Transverse colon (tissue), 4 donors: ENCODE data around the gene KIFC3. TPM values are rescaled to one million over a fixed set of nuclear protein-coding genes. Genes with fewer than 3 reads are reported as not detected.

Experiments used
- DNase-seq: peaks from one replicate; pipeline ENCODE4 v3.0.0-alpha.2; 2019
- H3K27ac ChIP-seq, 4 donors: fragments of 200-600 bp; sonication (generic); 2 replicates each; pipeline ENCODE4 v1.5.1; 2016 to 2018; ENCODE audit warnings: inconsistent platforms in 4 of 4
- H3K27me3 ChIP-seq: fragments of 200-600 bp; sonication (generic); 2 replicates; pipeline ENCODE4 v1.5.1; 2017; ENCODE audit warnings: inconsistent platforms
- H3K36me3 ChIP-seq, 4 donors: fragments of 200-600 bp; sonication (generic); 2 replicates each; pipeline ENCODE4 v1.5.1; 2017 to 2019; ENCODE audit warnings: inconsistent platforms in 4 of 4
- H3K4me1 ChIP-seq, 4 donors: fragments of 200-600 bp; sonication (generic); 2 replicates each; pipeline ENCODE4 v1.5.1; 2017 to 2020; ENCODE audit warnings: inconsistent platforms in 4 of 4
- H3K4me3 ChIP-seq, 4 donors: fragments of 200-600 bp; sonication (generic); 1 replicate in 1 of 4; 2 replicates in 3 of 4; pipeline versions ENCODE4 v1.5.1 to v1.6.1; 2017 to 2019; ENCODE audit warnings: inconsistent platforms in 4 of 4
- H3K9me3 ChIP-seq, 2 donors: fragments of 200-600 bp; sonication (generic); 2 replicates each; pipeline ENCODE4 v1.5.1; 2017 to 2019; ENCODE audit warnings: inconsistent platforms in 2 of 2
- EP300 ChIP-seq: sonication (generic); formaldehyde crosslinking; IDR thresholded peaks from one replicate; pipeline ENCODE4 v1.6.1; 2017; ENCODE audit warnings: antibody characterized with exemption, low read depth
- POLR2A ChIP-seq: fragments of 450-650 bp; IDR thresholded peaks from one replicate; pipeline ENCODE4 v1.6.1; 2016; ENCODE audit warnings: antibody characterized with exemption, mild to moderate bottlenecking, moderate library complexity
- POLR2AphosphoS5 ChIP-seq, 3 donors: sonication (generic); formaldehyde crosslinking; IDR thresholded peaks; one replicate each; pipeline ENCODE4 v1.6.1; 2016; ENCODE audit warnings: antibody characterized with exemption in 3 of 3
- WGBS, 2 donors: methylation state at CpG; one replicate each; pipeline ENCODE4 v1.1.5; 2018; ENCODE audit warnings: low coverage in 1 of 2; 5-methylcytosine and 5-hydroxymethylcytosine counted together
- in situ Hi-C, 4 donors: fragments of 200-750 bp; cut with MboI; loops; one replicate each; pipeline versions ENCODE4 v1.15.0 to v1.15.1; 2017; ENCODE audit warnings: low sequenced_read_pairs in 3 of 4, low pct_ligation_motif_present in 1 of 4, low pct_unique_long_range_greater_than_20kb in 1 of 4
- intact Hi-C: fragments of 100-400 bp; cut with DNase I; formaldehyde crosslinking; loops from one replicate; pipeline ENCODE4 v1.15.1; 2023; ENCODE audit warnings: low total_unique reads
- total RNA-seq, 4 donors: library from RNA; depleted of rRNA; stranded (reverse); fragments of >200 nt; gene quantifications; one replicate each; pipeline ENCODE4 v1.1.0, GENCODE V29; 2016
- TF ChIP-seq, protein P1 (sequence below), 5 experiments: fragments of 200-600 bp in 3 of 5; fragments of 450-650 bp in 2 of 5; sonication (generic) in 3 of 5; IDR thresholded peaks; 1 replicate in 2 of 5; 2 replicates in 3 of 5; pipeline ENCODE4 v1.5.1; 2016 to 2017; ENCODE audit warnings: antibody characterized with exemption in 5 of 5, inconsistent platforms in 3 of 5, mild to moderate bottlenecking in 2 of 5, moderate library complexity in 1 of 5

KIFC3 gene
- total RNA-seq, 4 donors from 2014 or later = 5.2 to 46.8 (median 13.5) TPM

DNA sequence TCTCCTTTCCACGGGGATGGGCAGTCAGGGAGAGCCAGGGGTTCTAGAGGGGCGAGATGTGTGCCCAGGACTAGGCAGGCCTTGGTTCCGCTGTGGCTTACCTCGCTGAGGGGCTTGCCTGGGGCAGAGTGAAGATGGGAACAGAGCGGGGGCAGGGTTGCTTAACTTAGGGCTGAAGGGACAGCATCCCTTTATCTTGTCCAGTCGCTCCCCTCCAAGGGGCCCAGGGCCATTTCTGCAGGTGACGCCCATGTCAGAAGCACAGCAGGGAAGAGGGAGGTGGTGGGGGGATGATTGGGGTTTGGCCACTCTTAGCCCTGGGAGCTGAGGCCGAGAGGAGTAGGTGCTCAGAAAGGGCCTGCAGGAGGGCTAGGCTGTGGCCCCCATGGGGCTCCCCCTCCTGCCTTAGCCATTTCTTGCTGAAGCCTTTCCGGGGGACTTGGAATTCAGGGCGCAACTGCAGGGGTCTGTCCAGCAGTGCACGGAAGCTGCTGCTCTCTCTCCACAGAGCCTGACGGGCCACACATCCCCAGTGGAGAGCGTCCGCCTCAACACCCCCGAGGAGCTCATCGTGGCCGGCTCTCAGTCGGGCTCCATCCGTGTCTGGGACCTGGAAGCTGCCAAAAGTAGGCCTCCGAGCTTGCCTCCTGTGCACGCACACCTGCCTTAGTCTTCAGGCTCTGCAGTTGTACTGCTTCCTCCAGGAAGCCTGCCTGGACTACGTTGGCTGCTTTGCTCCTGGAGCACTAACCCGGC is 58.2 kb downstream of the KIFC3 start:
- DNase-seq = no peak
- Histone ChIP-seq H3K4me1 (no peaks in the 10 kb centered on the region), H3K36me3 (no peaks in the 10 kb centered on the region), H3K9me3 (no peaks in the 10 kb centered on the region), H3K4me3 (no peak overlapping the region), H3K27ac (no peak overlapping the region), H3K27me3 (no peaks in the 10 kb centered on the region)
- TF ChIP-seq POLR2AphosphoS5 (IDR thresholded peaks at IDR 0.05) (no peak), POLR2A (no peak), EP300 (no peak)
- TF ChIP-seq, protein P1, sequence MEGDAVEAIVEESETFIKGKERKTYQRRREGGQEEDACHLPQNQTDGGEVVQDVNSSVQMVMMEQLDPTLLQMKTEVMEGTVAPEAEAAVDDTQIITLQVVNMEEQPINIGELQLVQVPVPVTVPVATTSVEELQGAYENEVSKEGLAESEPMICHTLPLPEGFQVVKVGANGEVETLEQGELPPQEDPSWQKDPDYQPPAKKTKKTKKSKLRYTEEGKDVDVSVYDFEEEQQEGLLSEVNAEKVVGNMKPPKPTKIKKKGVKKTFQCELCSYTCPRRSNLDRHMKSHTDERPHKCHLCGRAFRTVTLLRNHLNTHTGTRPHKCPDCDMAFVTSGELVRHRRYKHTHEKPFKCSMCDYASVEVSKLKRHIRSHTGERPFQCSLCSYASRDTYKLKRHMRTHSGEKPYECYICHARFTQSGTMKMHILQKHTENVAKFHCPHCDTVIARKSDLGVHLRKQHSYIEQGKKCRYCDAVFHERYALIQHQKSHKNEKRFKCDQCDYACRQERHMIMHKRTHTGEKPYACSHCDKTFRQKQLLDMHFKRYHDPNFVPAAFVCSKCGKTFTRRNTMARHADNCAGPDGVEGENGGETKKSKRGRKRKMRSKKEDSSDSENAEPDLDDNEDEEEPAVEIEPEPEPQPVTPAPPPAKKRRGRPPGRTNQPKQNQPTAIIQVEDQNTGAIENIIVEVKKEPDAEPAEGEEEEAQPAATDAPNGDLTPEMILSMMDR (IDR thresholded peaks at IDR 0.05) = no peak
- in situ Hi-C loops (no loop called here), intact Hi-C loops (loop anchor here (5.0 kb wide), 1 partner anchor 523 kb away; no protein-coding TSS in a partner anchor)
- WGBS, 2 donors = 90 to 100% methylated on average over 1 to 21 of the region's 23 CpGs

DNA sequence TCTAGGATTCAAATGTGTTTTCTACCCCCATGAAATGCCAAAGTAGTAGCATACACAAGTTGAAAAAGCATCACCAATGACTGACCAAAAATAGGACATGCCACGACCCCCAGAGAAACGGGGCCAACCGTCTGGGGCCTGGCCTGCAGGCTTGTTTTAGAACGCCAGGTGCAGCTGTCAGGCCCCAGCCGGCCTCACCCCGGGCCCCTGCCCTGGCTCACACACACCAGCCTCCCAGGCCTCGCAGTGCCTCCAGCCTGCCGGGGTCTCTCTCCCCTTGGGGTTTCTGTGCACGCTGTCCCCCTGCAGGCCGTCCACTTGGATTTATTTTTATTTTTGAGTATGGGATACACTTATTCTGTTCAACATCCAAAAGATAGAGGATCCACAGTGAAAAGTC is 58.8 kb downstream of the KIFC3 start:
- Histone ChIP-seq H3K36me3 (no peaks in the 10 kb centered on the region), H3K4me1 (no peaks in the 10 kb centered on the region), H3K27ac (no peak overlapping the region), H3K4me3 (no peak overlapping the region), H3K27me3 (no peaks in the 10 kb centered on the region), H3K9me3 (no peaks in the 10 kb centered on the region)
- WGBS, 2 donors = 61 to 82% methylated on average over 5 to 10 of the region's 10 CpGs
- intact Hi-C loops (loop anchor here (5.0 kb wide), 1 partner anchor 524 kb away; no protein-coding TSS in a partner anchor), in situ Hi-C loops (no loop called here)
- TF ChIP-seq POLR2A = no peak
- no peak for TF ChIP-seq POLR2AphosphoS5 (IDR thresholded peaks at IDR 0.05)
- TF ChIP-seq EP300 = no peak
- TF ChIP-seq, protein P1 (IDR thresholded peaks at IDR 0.05) = no peak
- no peak for DNase-seq

DNA sequence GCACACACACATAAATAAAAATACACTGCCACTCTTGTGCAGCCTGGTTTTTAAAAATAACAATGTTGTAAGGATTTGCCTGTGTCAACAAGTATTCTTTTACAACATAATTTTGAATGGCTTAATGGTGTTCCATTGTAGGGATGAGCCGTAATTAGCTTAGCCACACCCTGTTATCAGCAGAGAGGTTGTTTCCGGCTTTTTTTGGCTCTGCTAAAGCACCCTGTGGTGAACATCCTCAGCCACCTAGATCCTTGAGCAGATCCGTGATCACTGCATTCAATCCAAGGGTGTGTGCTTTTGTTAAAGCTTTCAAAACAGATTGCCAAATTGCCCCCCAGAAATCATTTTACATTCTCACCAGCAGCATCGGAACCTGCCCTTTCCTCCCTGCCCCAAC is 59.7 kb downstream of the KIFC3 start:
- in situ Hi-C loops (no loop called here), intact Hi-C loops (loop anchor here (5.0 kb wide), 1 partner anchor 525 kb away; no protein-coding TSS in a partner anchor)
- H3K27ac ChIP-seq = no peak overlapping the region
- no peak for DNase-seq
- TF ChIP-seq POLR2AphosphoS5 (IDR thresholded peaks at IDR 0.05) (no peak), POLR2A (no peak), EP300 (no peak)
- TF ChIP-seq, protein P1 (IDR thresholded peaks at IDR 0.05) = no peak
- WGBS, 2 donors = 62 to 73% methylated on average over 2 to 4 of the region's 4 CpGs
- no peak overlapping the region for H3K4me3 ChIP-seq
- H3K36me3 ChIP-seq = no peaks in the 10 kb centered on the region
- H3K9me3 ChIP-seq = no peaks in the 10 kb centered on the region
- no peaks in the 10 kb centered on the region for H3K4me1 ChIP-seq
- no peaks in the 10 kb centered on the region for H3K27me3 ChIP-seq

DNA sequence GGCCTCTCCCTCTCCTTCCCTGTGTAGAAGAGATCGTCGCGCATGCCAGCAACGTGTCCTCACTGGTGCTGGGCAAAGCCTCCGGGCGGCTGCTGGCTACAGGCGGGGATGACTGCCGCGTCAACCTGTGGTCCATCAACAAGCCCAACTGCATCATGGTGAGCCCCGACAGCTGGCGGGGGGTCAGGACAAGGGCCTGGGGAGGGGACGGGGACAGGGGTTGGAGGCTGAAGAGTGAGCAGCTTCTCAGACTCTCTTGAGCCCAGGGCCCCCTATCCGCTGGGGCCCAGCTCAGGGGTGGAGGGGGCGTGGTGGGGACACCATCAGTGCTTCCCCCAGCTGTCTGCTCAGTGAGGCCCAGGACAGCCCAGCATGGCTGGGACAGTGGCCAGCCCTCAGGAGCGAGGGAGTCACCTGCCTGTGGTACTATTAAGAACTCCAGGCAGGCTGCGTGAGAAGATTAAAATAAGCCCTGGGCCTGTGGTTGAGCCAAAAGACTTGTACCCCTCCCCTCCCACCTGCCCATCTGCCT is 60.6 kb downstream of the KIFC3 start:
- 83% methylated on average over 16 of the region's 16 CpGs; no CpG with 5 or more reads in 1 of the 2 donors for WGBS, 2 donors
- Histone ChIP-seq H3K4me3 (no peak overlapping the region), H3K27me3 (no peaks in the 10 kb centered on the region), H3K27ac (no peak overlapping the region), H3K9me3 (no peaks in the 10 kb centered on the region), H3K4me1 (peaks cover 4 to 6% (median 5%) of the 10 kb centered on the region in 4 donors), H3K36me3 (no peaks in the 10 kb centered on the region)
- TF ChIP-seq POLR2AphosphoS5 (IDR thresholded peaks at IDR 0.05) = no peak
- no peak for TF ChIP-seq POLR2A
- TF ChIP-seq, protein P1 (IDR thresholded peaks at IDR 0.05) = no peak
- no peak for TF ChIP-seq EP300
- intact Hi-C loops = loop anchor here (5.0 kb wide), 1 partner anchor 526 kb away; no protein-coding TSS in a partner anchor
- no peak for DNase-seq
- in situ Hi-C loops = no loop called here
